Measurements from ENCODE around the gene OAF. TPM values are rescaled to one million over a fixed set of nuclear protein-coding genes. Genes with fewer than 3 reads are reported as not detected.
A peak's percentile ranks its signal among the peaks of the same experiment; 100 is the strongest.
"Not testable (repeated sequence)": the region's sequence is repeated elsewhere in the genome, so short reads cannot be mapped to it uniquely, and the experiment has no call there.

Gene OAF
- polyA plus RNA-seq, 1 donor: 195 TPM

GRCh38 chr11:120173019-120173705, 37.7 kb upstream of the OAF start:
- no peaks in the 10 kb centered on the region for H3K36me3 ChIP-seq (ENCODE audit: control insufficient read depth, insufficient read depth, low read length)
- H3K4me1 ChIP-seq (ENCODE audit: control insufficient read depth, insufficient read depth, low read length): peaks cover 33% of the 10 kb centered on the region
- no peak for DNase-seq
- H3K27me3 ChIP-seq (ENCODE audit: control insufficient read depth, insufficient read depth, low read length): peaks cover 20% of the 10 kb centered on the region
- H3K4me3 ChIP-seq (ENCODE audit: low read length): no peak overlapping the region
- no CpG with 5 or more reads among the region's 11 CpGs for WGBS (ENCODE audit: insufficient coverage, low lambda C conversion rate)
- no peak overlapping the region for H3K27ac ChIP-seq (ENCODE audit: low read length)
- peaks cover 5% of the 10 kb centered on the region for H3K9me3 ChIP-seq (ENCODE audit: control insufficient read depth, low read depth, low read length)

GRCh38 chr11:120173807-120174206, 37.0 kb upstream of the OAF start:
- H3K27ac ChIP-seq (ENCODE audit: low read length): no peak overlapping the region
- H3K4me3 ChIP-seq (ENCODE audit: low read length): no peak overlapping the region
- peaks cover 4% of the 10 kb centered on the region for H3K9me3 ChIP-seq (ENCODE audit: control insufficient read depth, low read depth, low read length)
- DNase-seq: no peak
- no CpG with 5 or more reads among the region's 5 CpGs for WGBS (ENCODE audit: insufficient coverage, low lambda C conversion rate)
- peaks cover 14% of the 10 kb centered on the region for H3K27me3 ChIP-seq (ENCODE audit: control insufficient read depth, insufficient read depth, low read length)
- no peaks in the 10 kb centered on the region for H3K36me3 ChIP-seq (ENCODE audit: control insufficient read depth, insufficient read depth, low read length)
- H3K4me1 ChIP-seq (ENCODE audit: control insufficient read depth, insufficient read depth, low read length): peaks cover 28% of the 10 kb centered on the region

GRCh38 chr11:120174866-120175265, 36.0 kb upstream of the OAF start:
- Histone ChIP-seq H3K9me3 (ENCODE audit: control insufficient read depth, low read depth, low read length) (peaks cover 2% of the 10 kb centered on the region), H3K4me3 (ENCODE audit: low read length) (no peak overlapping the region), H3K36me3 (ENCODE audit: control insufficient read depth, insufficient read depth, low read length) (no peaks in the 10 kb centered on the region), H3K27ac (ENCODE audit: low read length) (no peak overlapping the region), H3K4me1 (ENCODE audit: control insufficient read depth, insufficient read depth, low read length) (peaks cover 23% of the 10 kb centered on the region), H3K27me3 (ENCODE audit: control insufficient read depth, insufficient read depth, low read length) (peaks cover 7% of the 10 kb centered on the region)
- no CpG with 5 or more reads among the region's 4 CpGs for WGBS (ENCODE audit: insufficient coverage, low lambda C conversion rate)
- peak in 1 of 2 donors; percentile 61 for DNase-seq

GRCh38 chr11:120178561-120179056, 32.2 kb upstream of the OAF start:
- Histone ChIP-seq H3K4me1 (ENCODE audit: control insufficient read depth, insufficient read depth, low read length) (peaks cover 36% of the 10 kb centered on the region), H3K27me3 (ENCODE audit: control insufficient read depth, insufficient read depth, low read length) (no peaks in the 10 kb centered on the region), H3K9me3 (ENCODE audit: control insufficient read depth, low read depth, low read length) (no peaks in the 10 kb centered on the region), H3K4me3 (ENCODE audit: low read length) (no peak overlapping the region), H3K36me3 (ENCODE audit: control insufficient read depth, insufficient read depth, low read length) (peaks cover 3% of the 10 kb centered on the region), H3K27ac (ENCODE audit: low read length) (no peak overlapping the region)
- peak in 1 of 2 donors; percentile 1 for DNase-seq
- WGBS (ENCODE audit: insufficient coverage, low lambda C conversion rate): no CpG with 5 or more reads among the region's 5 CpGs

- DNase-seq: no peak
- no peak overlapping the region for H3K27ac ChIP-seq (ENCODE audit: low read length)
- 94% methylated on average over 3 of the region's 10 CpGs for WGBS (ENCODE audit: insufficient coverage, low lambda C conversion rate)
- peaks cover 41% of the 10 kb centered on the region for H3K4me1 ChIP-seq (ENCODE audit: control insufficient read depth, insufficient read depth, low read length)
- no peaks in the 10 kb centered on the region for H3K27me3 ChIP-seq (ENCODE audit: control insufficient read depth, insufficient read depth, low read length)
- H3K4me3 ChIP-seq (ENCODE audit: low read length): no peak overlapping the region
- no peaks in the 10 kb centered on the region for H3K9me3 ChIP-seq (ENCODE audit: control insufficient read depth, low read depth, low read length)
- peaks cover 3% of the 10 kb centered on the region for H3K36me3 ChIP-seq (ENCODE audit: control insufficient read depth, insufficient read depth, low read length)
These were observed 31.7 kb upstream of the OAF start for GRCh38 chr11:120179057-120179672.

- H3K4me1 ChIP-seq (ENCODE audit: control insufficient read depth, insufficient read depth, low read length): peaks cover 46% of the 10 kb centered on the region
- no CpG with 5 or more reads among the region's 6 CpGs for WGBS (ENCODE audit: insufficient coverage, low lambda C conversion rate)
- H3K27me3 ChIP-seq (ENCODE audit: control insufficient read depth, insufficient read depth, low read length); H3K4me3 ChIP-seq (ENCODE audit: low read length); H3K27ac ChIP-seq (ENCODE audit: low read length); DNase-seq; H3K36me3 ChIP-seq (ENCODE audit: control insufficient read depth, insufficient read depth, low read length); H3K9me3 ChIP-seq (ENCODE audit: control insufficient read depth, low read depth, low read length): not testable (repeated sequence)
These were observed 30.8 kb upstream of the OAF start for GRCh38 chr11:120180063-120180462.

- no CpG with 5 or more reads among the region's 11 CpGs for WGBS (ENCODE audit: insufficient coverage, low lambda C conversion rate)
- peaks cover 3% of the 10 kb centered on the region for H3K36me3 ChIP-seq (ENCODE audit: control insufficient read depth, insufficient read depth, low read length)
- DNase-seq: peak in 1 of 2 donors; percentile 3
These were observed 30.1 kb upstream of the OAF start for GRCh38 chr11:120180551-120181232.

GRCh38 chr11:120181376-120181975, 29.4 kb upstream of the OAF start:
- Histone ChIP-seq H3K36me3 (ENCODE audit: control insufficient read depth, insufficient read depth, low read length) (peaks cover 3% of the 10 kb centered on the region), H3K27me3 (ENCODE audit: control insufficient read depth, insufficient read depth, low read length) (no peaks in the 10 kb centered on the region), H3K4me3 (ENCODE audit: low read length) (no peak overlapping the region), H3K4me1 (ENCODE audit: control insufficient read depth, insufficient read depth, low read length) (peaks cover 53% of the 10 kb centered on the region), H3K27ac (ENCODE audit: low read length) (peak overlapping the region; percentile 95), H3K9me3 (ENCODE audit: control insufficient read depth, low read depth, low read length) (no peaks in the 10 kb centered on the region)
- no peak for DNase-seq
- no CpG with 5 or more reads among the region's 10 CpGs for WGBS (ENCODE audit: insufficient coverage, low lambda C conversion rate)

More at GRCh38 chr11:120180551-120181232, 30.1 kb upstream of the OAF start:
- H3K4me3 ChIP-seq (ENCODE audit: low read length): no peak overlapping the region
- no peaks in the 10 kb centered on the region for H3K9me3 ChIP-seq (ENCODE audit: control insufficient read depth, low read depth, low read length)
- peaks cover 46% of the 10 kb centered on the region for H3K4me1 ChIP-seq (ENCODE audit: control insufficient read depth, insufficient read depth, low read length)
- no peaks in the 10 kb centered on the region for H3K27me3 ChIP-seq (ENCODE audit: control insufficient read depth, insufficient read depth, low read length)
- no peak overlapping the region for H3K27ac ChIP-seq (ENCODE audit: low read length)

GRCh38 chr11:120182372-120182771, 28.5 kb upstream of the OAF start:
- Histone ChIP-seq H3K36me3 (ENCODE audit: control insufficient read depth, insufficient read depth, low read length) (peaks cover 3% of the 10 kb centered on the region), H3K9me3 (ENCODE audit: control insufficient read depth, low read depth, low read length) (no peaks in the 10 kb centered on the region), H3K4me3 (ENCODE audit: low read length) (no peak overlapping the region), H3K4me1 (ENCODE audit: control insufficient read depth, insufficient read depth, low read length) (peaks cover 62% of the 10 kb centered on the region), H3K27ac (ENCODE audit: low read length) (peak overlapping the region; percentile 95), H3K27me3 (ENCODE audit: control insufficient read depth, insufficient read depth, low read length) (no peaks in the 10 kb centered on the region)
- DNase-seq: no peak
- 8% methylated on average over 2 of the region's 7 CpGs for WGBS (ENCODE audit: insufficient coverage, low lambda C conversion rate)

- Histone ChIP-seq H3K36me3 (ENCODE audit: control insufficient read depth, insufficient read depth, low read length) (peaks cover 3% of the 10 kb centered on the region), H3K27me3 (ENCODE audit: control insufficient read depth, insufficient read depth, low read length) (no peaks in the 10 kb centered on the region), H3K9me3 (ENCODE audit: control insufficient read depth, low read depth, low read length) (no peaks in the 10 kb centered on the region), H3K4me3 (ENCODE audit: low read length) (no peak overlapping the region), H3K4me1 (ENCODE audit: control insufficient read depth, insufficient read depth, low read length) (peaks cover 68% of the 10 kb centered on the region), H3K27ac (ENCODE audit: low read length) (peak overlapping the region; percentile 95)
- WGBS (ENCODE audit: insufficient coverage, low lambda C conversion rate): 40% methylated on average over 1 of the region's 5 CpGs
- peak; percentile 68 to 84 for DNase-seq
These were observed 27.9 kb upstream of the OAF start for GRCh38 chr11:120182790-120183491.
